OCI-LY7 (cell line): ENCODE data around the gene NMT1. TPM values are rescaled to one million over a fixed set of nuclear protein-coding genes. Genes with fewer than 3 reads are reported as not detected.

Experiments
- BruUV-seq: library from RNA; stranded (reverse); fragments of 400-500 nt; replicated peaks from 2 replicates; lab custom pipeline; 2021; lab: Mats Ljungman, UMichigan
- CTCF ChIA-PET: fragments of 300-600 bp; sonication (Branson Sonifier 250); formaldehyde crosslinking; loops from one replicate; lab custom pipeline; 2022; ENCODE audit warnings: antibody characterized with exemption; ENCODE audit not compliant: unreplicated experiment; lab: Charles Lee
- POLR2A ChIA-PET: fragments of 300-600 bp; sonication (Branson Sonifier 250); formaldehyde crosslinking; loops from one replicate; lab custom pipeline; 2022; ENCODE audit warnings: antibody characterized with exemption; lab: Charles Lee
- DNase-seq: peaks from one replicate; pipeline ENCODE4 v3.0.0-alpha.2; 2015; ENCODE audit warnings: low spot score
- H2AFZ ChIP-seq: fragments of 200-600 bp; sonication (generic), shearing (Covaris generic); 2 replicates; pipeline ENCODE4 v1.6.1; 2014; ENCODE audit warnings: mild to moderate bottlenecking, antibody characterized with exemption, low read length, moderate library complexity
- H3K27ac ChIP-seq: fragments of 200-600 bp; sonication (generic); 2 replicates; pipeline ENCODE4 v1.5.1; 2014; ENCODE audit warnings: mixed run types, low read depth, mild to moderate bottlenecking, moderate library complexity, low read length, inconsistent platforms; ENCODE audit not compliant: poor library complexity, severe bottlenecking
- H3K36me3 ChIP-seq: fragments of 200-600 bp; sonication (generic); 2 replicates; pipeline ENCODE4 v1.6.1; 2014; ENCODE audit warnings: mild to moderate bottlenecking, antibody characterized with exemption, low read length, moderate library complexity, mixed read lengths; ENCODE audit not compliant: insufficient read depth
- H3K4me1 ChIP-seq: fragments of 200-600 bp; sonication (generic); 2 replicates; pipeline ENCODE4 v1.5.1; 2014; ENCODE audit warnings: mild to moderate bottlenecking, low read length; ENCODE audit not compliant: insufficient read depth, poor library complexity, severe bottlenecking
- H3K4me2 ChIP-seq: fragments of 200-600 bp; sonication (generic); 2 replicates; pipeline ENCODE4 v1.6.1; 2014; ENCODE audit warnings: mild to moderate bottlenecking, low read length
- H3K4me3 ChIP-seq: fragments of 200-600 bp; sonication (generic); 2 replicates; pipeline ENCODE4 v1.5.1; 2014; ENCODE audit warnings: mild to moderate bottlenecking, low read depth, low read length; ENCODE audit not compliant: poor library complexity, severe bottlenecking
- H3K79me2 ChIP-seq: fragments of 200-600 bp; sonication (generic); 2 replicates; pipeline ENCODE4 v1.6.1; 2016; ENCODE audit warnings: low read depth, mild to moderate bottlenecking, low read length, moderate library complexity, mixed read lengths; ENCODE audit not compliant: insufficient read depth
- H3K9me2 ChIP-seq: fragments of 200-600 bp; sonication (generic); 2 replicates; pipeline ENCODE4 v1.6.1; 2016; ENCODE audit warnings: mild to moderate bottlenecking, low read length, mixed read lengths; ENCODE audit not compliant: insufficient read depth
- H3K9me3 ChIP-seq: fragments of 200-600 bp; sonication (generic); 2 replicates; pipeline ENCODE4 v1.6.1; 2014; ENCODE audit warnings: mild to moderate bottlenecking, mixed run types, low read length, mixed read lengths
- H4K20me1 ChIP-seq: fragments of 200-600 bp; sonication (generic); 2 replicates; pipeline ENCODE4 v1.6.1; 2014; ENCODE audit warnings: mild to moderate bottlenecking, antibody characterized with exemption, low read length, moderate library complexity, mixed read lengths; ENCODE audit not compliant: insufficient read depth
- CTCF ChIP-seq: fragments of 200-600 bp; sonication (generic); conservative IDR thresholded peaks from 2 replicates; pipeline ENCODE4 v1.5.1; 2014; ENCODE audit warnings: mild to moderate bottlenecking, antibody characterized with exemption, low read length, moderate library complexity, mixed read lengths
- EZH2phosphoT487 ChIP-seq: fragments of 200-600 bp; sonication (generic); IDR thresholded peaks from 2 replicates; pipeline ENCODE4 v1.6.1; 2018; ENCODE audit warnings: low read depth, borderline replicate concordance, mild to moderate bottlenecking, mixed run types, antibody characterized with exemption, low read length, moderate library complexity, mixed read lengths
- intact Hi-C: fragments of 100-400 bp; cut with micrococcal nuclease; formaldehyde crosslinking; loops from one replicate; pipeline ENCODE4 v1.10.0; 2022; ENCODE audit not compliant: unreplicated experiment
- total RNA-seq, 2 experiments: library from RNA; depleted of rRNA in 1 of 2; stranded (reverse); fragments of >200 nt in 1 of 2; shearing (Covaris generic) in 1 of 2; gene quantifications; 2 replicates each; pipeline ENCODE4 v1.2.3, GENCODE V29; 2014 to 2022

Gene NMT1
- total RNA-seq, 2 experiments from 2014 or later, result 82.3 to 134 TPM

GRCh38 chr17:45128989-45129388 lies 67.9 kb downstream of the NMT1 start:
- Histone ChIP-seq H3K4me1 (peaks cover 8% of the 10 kb centered on the region), H3K36me3 (no peaks in the 10 kb centered on the region), H3K9me3 (no peaks in the 10 kb centered on the region), H3K4me3 (no peak overlapping the region), H3K27ac (no peak overlapping the region), H3K79me2 (no peaks in the 10 kb centered on the region), H3K4me2 (no peak overlapping the region), H4K20me1 (no peaks in the 10 kb centered on the region), H2AFZ (no peak overlapping the region), H3K9me2 (no peaks in the 10 kb centered on the region)
- TF ChIP-seq EZH2phosphoT487, result no peak
- TF ChIP-seq CTCF, result no peak
- CTCF ChIA-PET, result no interaction called here
- intact Hi-C loops, result no loop called here
- POLR2A ChIA-PET, result no interaction called here
- BruUV-seq, result no TSS peak
- DNase-seq, result no peak

- no peak for TF ChIP-seq CTCF
- Histone ChIP-seq H4K20me1 (no peaks in the 10 kb centered on the region), H3K4me2 (no peak overlapping the region), H3K27ac (no peak overlapping the region), H3K4me1 (peaks cover 8% of the 10 kb centered on the region), H3K79me2 (no peaks in the 10 kb centered on the region), H3K36me3 (no peaks in the 10 kb centered on the region), H2AFZ (no peak overlapping the region), H3K9me2 (no peaks in the 10 kb centered on the region), H3K9me3 (no peaks in the 10 kb centered on the region), H3K4me3 (no peak overlapping the region)
- no TSS peak for BruUV-seq
- intact Hi-C loops, result no loop called here
- POLR2A ChIA-PET, result no interaction called here
- CTCF ChIA-PET, result no interaction called here
- DNase-seq, result no peak
Observed at GRCh38 chr17:45129426-45129939, 68.4 kb downstream of the NMT1 start.

- no peaks in the 10 kb centered on the region for H3K79me2 ChIP-seq
- DNase-seq, result no peak
- H3K9me2 ChIP-seq, result no peaks in the 10 kb centered on the region
- H3K4me2 ChIP-seq, result no peak overlapping the region
- H3K27ac ChIP-seq, result no peak overlapping the region
- ChIA-PET POLR2A (interaction anchor here (0.6 kb wide), 1 partner anchor 574 kb away, joined by 6 read pairs; no protein-coding TSS in a partner anchor), CTCF (no interaction called here)
- H2AFZ ChIP-seq, result no peak overlapping the region
- no peak overlapping the region for H3K4me3 ChIP-seq
- no TSS peak for BruUV-seq
- H3K4me1 ChIP-seq, result peaks cover 8% of the 10 kb centered on the region
- intact Hi-C loops, result no loop called here
- TF ChIP-seq CTCF, result no peak
- no peak for TF ChIP-seq EZH2phosphoT487
- H3K9me3 ChIP-seq, result no peaks in the 10 kb centered on the region
- no peaks in the 10 kb centered on the region for H4K20me1 ChIP-seq
- H3K36me3 ChIP-seq, result no peaks in the 10 kb centered on the region
Observed at GRCh38 chr17:45129940-45130680, 69.0 kb downstream of the NMT1 start.
